Endothelial cell (in vitro differentiated cells): Measurements from ENCODE around the gene IGSF9B. TPM values are rescaled to one million over a fixed set of nuclear protein-coding genes. Genes with fewer than 3 reads are reported as not detected.

Experiments used
- DNase-seq: peaks from one replicate; pipeline ENCODE4 v3.0.0; 2021; ENCODE audit warnings: low spot score
- H3K27ac Mint-ChIP-seq: one replicate; pipeline ENCODE4 v1.8.0; 2021; ENCODE audit warnings: mixed read lengths, inconsistent platforms; ENCODE audit not compliant: unreplicated experiment
- H3K27me3 Mint-ChIP-seq: one replicate; pipeline ENCODE4 v1.8.0; 2021; ENCODE audit warnings: mild to moderate bottlenecking, moderate library complexity, mixed read lengths, inconsistent platforms; ENCODE audit not compliant: unreplicated experiment
- H3K36me3 Mint-ChIP-seq: one replicate; pipeline ENCODE4 v1.8.0; 2021; ENCODE audit warnings: mild to moderate bottlenecking, low read depth, mixed read lengths, inconsistent platforms; ENCODE audit not compliant: unreplicated experiment
- H3K4me1 Mint-ChIP-seq: one replicate; pipeline ENCODE4 v1.8.0; 2021; ENCODE audit warnings: mild to moderate bottlenecking, mixed read lengths, inconsistent platforms; ENCODE audit not compliant: unreplicated experiment
- H3K4me3 Mint-ChIP-seq: one replicate; pipeline ENCODE4 v1.8.0; 2021; ENCODE audit warnings: mild to moderate bottlenecking, mixed read lengths, inconsistent platforms; ENCODE audit not compliant: unreplicated experiment
- H3K9me3 Mint-ChIP-seq: one replicate; pipeline ENCODE4 v1.8.0; 2021; ENCODE audit warnings: mixed read lengths, inconsistent platforms; ENCODE audit not compliant: unreplicated experiment
- CTCF ChIP-seq: fragments of 200-600 bp; sonication (generic); IDR thresholded peaks from one replicate; pipeline ENCODE4 v1.5.0; 2021; ENCODE audit warnings: antibody characterized with exemption; ENCODE audit not compliant: unreplicated experiment
- total RNA-seq: library from RNA; stranded (reverse); fragmentation: NEBNext Ultra II Directional; extraction: Animal tissue kit (Norgen Biotek cat#: 25700); gene quantifications from one replicate; pipeline ENCODE4 v1.2.1, GENCODE V29; 2021; ENCODE audit not compliant: unreplicated experiment

IGSF9B gene
- total RNA-seq, 1 donor from 2014 or later, result 6.6 TPM

GRCh38 chr11:133995066-133995465 is 38.3 kb upstream of the IGSF9B start:
- Mint-ChIP-seq H3K4me3 (no peak overlapping the region), H3K4me1 (peaks cover 59% of the 10 kb centered on the region), H3K27me3 (peaks cover 9% of the 10 kb centered on the region), H3K36me3 (no peaks in the 10 kb centered on the region), H3K9me3 (no peaks in the 10 kb centered on the region), H3K27ac (no peak overlapping the region)
- no peak for TF ChIP-seq CTCF
- DNase-seq, result no peak

- DNase-seq, result no peak
- Mint-ChIP-seq H3K4me3 (no peak overlapping the region), H3K36me3 (no peaks in the 10 kb centered on the region), H3K4me1 (peaks cover 57% of the 10 kb centered on the region), H3K9me3 (no peaks in the 10 kb centered on the region), H3K27me3 (peaks cover 9% of the 10 kb centered on the region), H3K27ac (no peak overlapping the region)
- TF ChIP-seq CTCF, result no peak
Measured at GRCh38 chr11:133993921-133994320, 37.2 kb upstream of the IGSF9B start.

- Mint-ChIP-seq H3K27me3 (peaks cover 11% of the 10 kb centered on the region), H3K4me3 (no peak overlapping the region), H3K9me3 (no peaks in the 10 kb centered on the region), H3K27ac (no peak overlapping the region), H3K36me3 (no peaks in the 10 kb centered on the region), H3K4me1 (peaks cover 49% of the 10 kb centered on the region)
- DNase-seq, result no peak
- no peak for TF ChIP-seq CTCF
Measured at GRCh38 chr11:133993107-133993506, 36.3 kb upstream of the IGSF9B start.

- DNase-seq, result no peak
- Mint-ChIP-seq H3K4me1 (peaks cover 48% of the 10 kb centered on the region), H3K4me3 (no peak overlapping the region), H3K27me3 (peaks cover 11% of the 10 kb centered on the region), H3K36me3 (no peaks in the 10 kb centered on the region), H3K27ac (no peak overlapping the region), H3K9me3 (no peaks in the 10 kb centered on the region)
- no peak for TF ChIP-seq CTCF
Measured at GRCh38 chr11:133992121-133992520, 35.4 kb upstream of the IGSF9B start.

- Mint-ChIP-seq H3K4me1 (peaks cover 48% of the 10 kb centered on the region), H3K4me3 (no peak overlapping the region), H3K36me3 (no peaks in the 10 kb centered on the region), H3K9me3 (no peaks in the 10 kb centered on the region), H3K27ac (no peak overlapping the region), H3K27me3 (peaks cover 9% of the 10 kb centered on the region)
- TF ChIP-seq CTCF, result no peak
- no peak for DNase-seq
Measured at GRCh38 chr11:133991101-133991500, 34.3 kb upstream of the IGSF9B start.
